ENCODE measurements around the gene TTC27. TPM values are rescaled to one million over a fixed set of nuclear protein-coding genes. Genes with fewer than 3 reads are reported as not detected.

The TTC27 gene
- total RNA-seq, 6 donors from 2014 or later = 9.4 to 24.0 (median 12.3) TPM

DNA sequence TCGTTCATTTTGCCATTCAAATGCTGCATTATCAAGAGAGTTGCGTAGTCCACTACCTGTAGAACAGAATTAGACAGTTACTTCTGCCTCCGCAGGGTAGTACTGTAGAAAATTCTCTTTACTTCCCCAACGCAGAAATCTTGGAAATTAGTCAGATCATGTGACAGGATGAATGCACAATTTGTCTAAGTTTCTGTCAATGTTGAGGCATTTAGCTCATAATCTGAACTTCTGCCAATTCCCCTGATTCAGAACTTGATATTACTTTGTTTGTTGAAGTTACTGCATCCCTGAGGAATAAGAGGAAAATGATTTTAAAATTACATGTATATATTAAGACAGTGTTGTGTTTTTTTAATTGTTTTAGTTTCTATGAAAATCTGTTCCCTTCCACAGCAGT, 83.4 kb downstream of the TTC27 start:
- peak in 1 of 2 donors; percentile 44 for ATAC-seq (ENCODE audit: low FRiP score in 2 of 2)

DNA sequence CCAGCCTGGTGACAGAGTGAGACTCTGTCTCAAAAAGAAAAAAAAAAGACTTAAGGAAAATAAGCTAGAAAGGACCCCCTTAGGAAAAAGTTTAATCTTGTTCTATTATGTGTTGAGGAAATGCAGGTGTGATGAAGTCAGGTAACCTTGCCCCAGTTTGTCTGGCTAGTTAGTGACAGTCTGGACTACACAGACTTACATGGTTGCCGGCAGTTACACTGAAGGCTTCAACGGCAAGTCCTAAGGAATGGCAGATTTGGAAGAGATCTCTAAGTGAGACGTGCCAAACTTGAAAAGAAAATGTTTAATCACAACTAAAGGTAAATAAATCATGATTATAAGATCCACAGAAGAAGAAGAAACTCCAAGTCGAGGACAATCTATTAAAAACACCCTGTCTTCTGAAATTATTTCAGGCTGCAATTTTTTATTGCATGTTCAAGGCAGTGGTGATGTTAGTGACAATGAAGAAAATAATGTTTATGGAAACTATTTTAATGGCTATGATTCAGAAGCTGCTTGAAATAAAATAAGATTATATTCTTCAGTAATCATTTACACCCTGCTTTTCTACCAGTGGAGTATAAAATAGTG, 84.2 kb downstream of the TTC27 start:
- Histone ChIP-seq H3K9me3 (no peaks in the 10 kb centered on the region), H3K27me3 (no peaks in the 10 kb centered on the region), H3K36me3 (no peaks in the 10 kb centered on the region), H3K4me3 (no peak overlapping the region), H3K27ac (no peak overlapping the region), H3K4me1 (peaks cover 0 to 11% (median 0%) of the 10 kb centered on the region in 4 donors)
- 41 to 57% methylated on average over 4 of the region's 4 CpGs for WGBS, 2 donors
- DNase-seq (no peak), ATAC-seq (ENCODE audit: low FRiP score in 2 of 2) (peak in 1 of 2 donors; percentile 41)
- TF ChIP-seq EP300 (IDR thresholded peaks at IDR 0.05) = no peak
- TF ChIP-seq POLR2A (IDR thresholded peaks at IDR 0.05) = no peak
- no peak for TF ChIP-seq POLR2AphosphoS5 (IDR thresholded peaks at IDR 0.05)
- TF ChIP-seq, protein P1, sequence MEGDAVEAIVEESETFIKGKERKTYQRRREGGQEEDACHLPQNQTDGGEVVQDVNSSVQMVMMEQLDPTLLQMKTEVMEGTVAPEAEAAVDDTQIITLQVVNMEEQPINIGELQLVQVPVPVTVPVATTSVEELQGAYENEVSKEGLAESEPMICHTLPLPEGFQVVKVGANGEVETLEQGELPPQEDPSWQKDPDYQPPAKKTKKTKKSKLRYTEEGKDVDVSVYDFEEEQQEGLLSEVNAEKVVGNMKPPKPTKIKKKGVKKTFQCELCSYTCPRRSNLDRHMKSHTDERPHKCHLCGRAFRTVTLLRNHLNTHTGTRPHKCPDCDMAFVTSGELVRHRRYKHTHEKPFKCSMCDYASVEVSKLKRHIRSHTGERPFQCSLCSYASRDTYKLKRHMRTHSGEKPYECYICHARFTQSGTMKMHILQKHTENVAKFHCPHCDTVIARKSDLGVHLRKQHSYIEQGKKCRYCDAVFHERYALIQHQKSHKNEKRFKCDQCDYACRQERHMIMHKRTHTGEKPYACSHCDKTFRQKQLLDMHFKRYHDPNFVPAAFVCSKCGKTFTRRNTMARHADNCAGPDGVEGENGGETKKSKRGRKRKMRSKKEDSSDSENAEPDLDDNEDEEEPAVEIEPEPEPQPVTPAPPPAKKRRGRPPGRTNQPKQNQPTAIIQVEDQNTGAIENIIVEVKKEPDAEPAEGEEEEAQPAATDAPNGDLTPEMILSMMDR (IDR thresholded peaks at IDR 0.05) = no peak

More for the DNA sequence above, 83.4 kb downstream of the TTC27 start:
- DNase-seq = no peak
- WGBS, 2 donors = 61 to 66% methylated on average over 4 of the region's 4 CpGs
- H3K4me1 ChIP-seq = peaks cover 0 to 11% (median 0%) of the 10 kb centered on the region in 4 donors
- H3K36me3 ChIP-seq = peaks cover 0 to 3% (median 0%) of the 10 kb centered on the region in 4 donors
- TF ChIP-seq, protein P1 (IDR thresholded peaks at IDR 0.05) = no peak
- no peak for TF ChIP-seq EP300 (IDR thresholded peaks at IDR 0.05)
- TF ChIP-seq POLR2AphosphoS5 (IDR thresholded peaks at IDR 0.05) = no peak
- H3K4me3 ChIP-seq = no peak overlapping the region
- H3K9me3 ChIP-seq = no peaks in the 10 kb centered on the region
- no peak overlapping the region for H3K27ac ChIP-seq
- H3K27me3 ChIP-seq = no peaks in the 10 kb centered on the region

DNA sequence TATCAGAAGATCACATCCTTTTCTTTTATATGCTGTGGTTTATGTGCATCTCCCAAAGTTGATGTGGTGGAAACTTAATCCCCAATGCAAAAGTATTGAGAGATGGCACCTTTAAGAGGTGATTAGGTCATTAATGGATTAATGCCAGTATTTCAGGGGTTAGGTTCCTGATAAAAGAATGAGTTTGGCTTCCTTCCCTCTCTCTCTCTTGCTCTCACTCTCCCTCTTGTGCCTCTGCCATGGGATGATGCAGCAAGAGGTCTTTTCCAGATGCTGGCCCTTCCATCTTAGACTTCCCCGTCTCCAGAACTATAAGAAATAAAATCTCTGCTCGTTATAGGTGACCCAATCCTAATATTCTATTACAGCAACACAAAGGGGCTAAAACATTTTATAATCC, 85.0 kb downstream of the TTC27 start:
- H3K4me3 ChIP-seq = no peak overlapping the region
- H3K4me1 ChIP-seq = peaks cover 0 to 11% (median 0%) of the 10 kb centered on the region in 4 donors
- H3K36me3 ChIP-seq = no peaks in the 10 kb centered on the region
- TF ChIP-seq POLR2A (IDR thresholded peaks at IDR 0.05) = no peak
- no peak for TF ChIP-seq EP300 (IDR thresholded peaks at IDR 0.05)
- no peak for TF ChIP-seq POLR2AphosphoS5 (IDR thresholded peaks at IDR 0.05)
- TF ChIP-seq, protein P1 (IDR thresholded peaks at IDR 0.05) = no peak
- ATAC-seq (ENCODE audit: low FRiP score in 2 of 2) (peak in 1 of 2 donors; percentile 72), DNase-seq (no peak)
- H3K27ac ChIP-seq = no peak overlapping the region
- no peaks in the 10 kb centered on the region for H3K27me3 ChIP-seq
- H3K9me3 ChIP-seq = no peaks in the 10 kb centered on the region
- WGBS, 2 donors = 81 to 92% methylated on average over 2 of the region's 2 CpGs

DNA sequence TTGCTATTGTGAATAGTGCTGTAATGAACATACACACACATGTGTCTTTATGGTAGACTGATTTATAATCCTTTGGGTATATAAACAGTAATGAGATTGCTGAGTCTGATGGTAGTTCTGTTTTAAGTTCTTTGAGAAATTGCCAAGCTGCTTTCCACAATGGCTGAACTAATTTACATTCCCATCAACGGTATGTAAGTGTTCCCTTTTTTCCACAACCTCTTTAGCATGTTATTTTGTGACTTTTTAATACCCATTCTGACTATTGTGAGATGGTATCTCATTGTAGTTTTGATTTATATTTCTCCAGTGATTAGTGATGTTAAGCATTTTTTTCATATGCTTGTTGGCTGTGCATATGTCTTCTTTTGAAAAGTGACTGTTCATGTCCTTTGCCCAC, 86.7 kb downstream of the TTC27 start:
- ATAC-seq (ENCODE audit: low FRiP score in 2 of 2) (no peak), DNase-seq (no peak)
- H3K27ac ChIP-seq = no peak overlapping the region
- no peak overlapping the region for H3K4me3 ChIP-seq
- TF ChIP-seq POLR2AphosphoS5 (IDR thresholded peaks at IDR 0.05) = no peak
- no peak for TF ChIP-seq POLR2A (IDR thresholded peaks at IDR 0.05)
- TF ChIP-seq, protein P1 (IDR thresholded peaks at IDR 0.05) = no peak
- TF ChIP-seq EP300 (IDR thresholded peaks at IDR 0.05) = no peak
- H3K9me3 ChIP-seq = no peaks in the 10 kb centered on the region
- peaks cover 0 to 11% (median 0%) of the 10 kb centered on the region in 4 donors for H3K4me1 ChIP-seq
- WGBS, 2 donors = 77 to 100% methylated on average over 1 of the region's 1 CpG
- H3K27me3 ChIP-seq = no peaks in the 10 kb centered on the region
- H3K36me3 ChIP-seq = no peaks in the 10 kb centered on the region

DNA sequence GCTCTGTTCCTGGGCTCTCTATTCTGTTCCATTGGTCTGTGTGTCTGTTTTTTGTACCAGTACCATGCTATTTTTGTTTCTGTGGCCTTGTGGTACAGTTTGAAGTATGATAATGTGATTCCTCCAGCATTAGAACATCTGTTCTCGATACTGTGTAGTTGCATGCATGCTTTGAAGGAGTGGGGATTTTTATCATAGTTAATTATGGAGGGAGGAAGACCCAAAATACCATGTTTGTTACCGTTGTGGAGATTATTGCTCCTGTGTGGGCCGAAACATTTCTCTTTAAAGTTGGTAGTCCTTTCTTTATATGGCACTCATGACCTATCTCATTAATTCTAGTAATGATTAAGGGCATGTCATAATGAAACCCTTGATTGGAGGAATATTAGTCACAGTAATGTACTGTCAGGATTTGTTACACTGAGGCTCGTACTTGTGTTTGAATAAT, 87.6 kb downstream of the TTC27 start:
- no peaks in the 10 kb centered on the region for H3K9me3 ChIP-seq
- H3K27me3 ChIP-seq = no peaks in the 10 kb centered on the region
- no peaks in the 10 kb centered on the region for H3K36me3 ChIP-seq
- WGBS, 2 donors = 63 to 80% methylated on average over 4 of the region's 4 CpGs
- ATAC-seq (ENCODE audit: low FRiP score in 2 of 2) (no peak), DNase-seq (no peak)
- no peak overlapping the region for H3K4me3 ChIP-seq
- TF ChIP-seq EP300 (IDR thresholded peaks at IDR 0.05) (no peak), POLR2A (IDR thresholded peaks at IDR 0.05) (no peak), POLR2AphosphoS5 (IDR thresholded peaks at IDR 0.05) (no peak)
- TF ChIP-seq, protein P1 (IDR thresholded peaks at IDR 0.05) = no peak
- H3K27ac ChIP-seq = no peak overlapping the region
- peaks cover 0 to 11% (median 0%) of the 10 kb centered on the region in 4 donors for H3K4me1 ChIP-seq
